OCI-LY1 (cell line): ENCODE data around the gene RRP1B.

ENCODE experiments used
- H2AFZ ChIP-seq: fragments of 200-600 bp; sonication (generic), shearing (Covaris generic); 2 replicates; pipeline ENCODE4 v1.6.0; 2014; ENCODE audit warnings: antibody characterized with exemption, mild to moderate bottlenecking, low read length
- H3F3A ChIP-seq: fragments of 200-600 bp; sonication (generic), shearing (Covaris generic); 2 replicates; pipeline ENCODE4 v1.6.0; 2014; ENCODE audit warnings: mild to moderate bottlenecking, antibody characterized with exemption, low read length, moderate library complexity; ENCODE audit not compliant: insufficient read depth
- H3K27ac ChIP-seq: fragments of 200-600 bp; sonication (generic); 2 replicates; pipeline ENCODE4 v1.5.1; 2014; ENCODE audit warnings: low read length, mixed run types, mild to moderate bottlenecking, low read depth; ENCODE audit not compliant: poor library complexity, severe bottlenecking
- H3K27me3 ChIP-seq: fragments of 200-600 bp; sonication (generic); 2 replicates; pipeline ENCODE4 v1.6.0; 2014; ENCODE audit warnings: antibody characterized with exemption, mild to moderate bottlenecking, low read length, moderate library complexity; ENCODE audit not compliant: insufficient read depth
- H3K36me3 ChIP-seq: fragments of 200-600 bp; sonication (generic); 2 replicates; pipeline ENCODE4 v1.6.1; 2014; ENCODE audit warnings: mild to moderate bottlenecking, antibody characterized with exemption, low read length, moderate library complexity, mixed read lengths; ENCODE audit not compliant: insufficient read depth
- H3K4me1 ChIP-seq: fragments of 200-600 bp; sonication (generic); 2 replicates; pipeline ENCODE4 v1.5.1; 2014; ENCODE audit warnings: mild to moderate bottlenecking, low read length, moderate library complexity; ENCODE audit not compliant: insufficient read depth, severe bottlenecking
- H3K4me2 ChIP-seq: fragments of 200-600 bp; sonication (generic), shearing (Covaris generic); 2 replicates; pipeline ENCODE4 v1.6.1; 2014; ENCODE audit warnings: low read length
- H3K4me3 ChIP-seq: fragments of 200-600 bp; sonication (generic); 2 replicates; pipeline ENCODE4 v1.5.1; 2014; ENCODE audit warnings: low read length, low read depth, mild to moderate bottlenecking, mixed read lengths; ENCODE audit not compliant: poor library complexity, severe bottlenecking
- H3K79me2 ChIP-seq: fragments of 200-600 bp; shearing (Covaris generic); 2 replicates; pipeline ENCODE4 v1.6.1; 2016; ENCODE audit warnings: mixed run types, low read length, mixed read lengths; ENCODE audit not compliant: insufficient read depth
- H3K9ac ChIP-seq: fragments of 200-600 bp; sonication (generic), shearing (Covaris generic); 2 replicates; pipeline ENCODE4 v1.6.1; 2014; ENCODE audit warnings: mild to moderate bottlenecking, low read length, mixed read lengths
- H3K9me2 ChIP-seq: fragments of 200-600 bp; sonication (generic), shearing (Covaris generic); 2 replicates; pipeline ENCODE4 v1.6.1; 2014; ENCODE audit warnings: low read depth, mild to moderate bottlenecking, low read length, mixed read lengths
- H3K9me3 ChIP-seq: fragments of 200-600 bp; shearing (Covaris generic); 2 replicates; pipeline ENCODE4 v1.6.1; 2014; ENCODE audit warnings: low read length, mixed read lengths
- H4K20me1 ChIP-seq: fragments of 200-600 bp; sonication (generic), shearing (Covaris generic); 2 replicates; pipeline ENCODE4 v1.6.0; 2016; ENCODE audit warnings: mild to moderate bottlenecking, low read length; ENCODE audit not compliant: insufficient read depth
- EZH2 ChIP-seq: fragments of 200-600 bp; sonication (generic), shearing (Covaris generic); IDR thresholded peaks from 2 replicates; pipeline ENCODE4 v1.8.0; 2017; ENCODE audit warnings: borderline replicate concordance, mixed run types, mild to moderate bottlenecking, antibody characterized with exemption, low read length, moderate library complexity, mixed read lengths
- TF ChIP-seq, protein P1 (sequence below): fragments of 200-600 bp; sonication (generic), shearing (Covaris generic); IDR thresholded peaks from 2 replicates; pipeline ENCODE4 v1.5.1; 2017; ENCODE audit warnings: mild to moderate bottlenecking, antibody characterized with exemption, low read length, moderate library complexity, mixed read lengths

The RRP1B gene

DNA sequence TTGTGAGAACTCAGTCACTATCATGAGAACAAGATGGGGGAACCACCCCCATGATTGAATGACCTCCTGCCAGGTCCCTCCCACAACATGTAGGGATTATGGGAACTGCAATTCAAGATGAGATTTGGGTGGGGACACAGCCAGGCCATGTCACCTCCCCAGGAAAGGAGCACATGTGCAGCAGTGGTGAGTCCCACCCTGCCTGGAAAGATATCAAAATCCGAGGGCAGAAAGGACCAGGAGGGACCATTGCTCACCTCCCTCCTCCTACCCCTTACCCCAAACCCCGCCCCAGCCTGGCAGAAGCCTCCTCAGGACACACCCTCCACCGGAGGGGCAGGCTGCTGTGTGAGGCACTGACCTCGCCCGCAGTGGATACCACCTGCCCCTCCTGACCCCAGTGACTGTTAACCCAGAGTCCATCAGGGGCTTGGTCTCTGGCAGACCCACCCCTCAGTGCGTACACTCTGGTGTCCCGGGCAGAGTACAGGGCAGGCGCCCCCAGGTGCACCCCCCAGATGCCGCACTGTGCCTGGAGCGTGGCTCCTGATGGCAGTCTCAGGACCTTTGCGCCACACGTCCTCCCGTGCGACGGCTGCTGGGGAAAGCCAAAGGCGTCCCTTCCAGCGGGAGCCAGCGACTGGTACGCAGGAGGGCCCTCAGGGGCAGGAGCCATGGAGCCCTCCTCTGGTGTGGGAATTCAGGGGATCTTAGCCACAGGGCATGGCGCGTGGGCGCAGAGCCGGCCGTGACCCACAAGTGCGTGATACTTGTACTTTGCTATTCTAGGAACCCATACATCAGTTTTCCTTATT lies 80.5 kb downstream of the RRP1B start:
- no peaks in the 10 kb centered on the region for H3F3A ChIP-seq
- H3K9me2 ChIP-seq, result no peaks in the 10 kb centered on the region
- H3K27me3 ChIP-seq, result no peaks in the 10 kb centered on the region
- no peak overlapping the region for H3K4me3 ChIP-seq
- no peaks in the 10 kb centered on the region for H3K9me3 ChIP-seq
- no peak for TF ChIP-seq EZH2
- TF ChIP-seq, protein P1, sequence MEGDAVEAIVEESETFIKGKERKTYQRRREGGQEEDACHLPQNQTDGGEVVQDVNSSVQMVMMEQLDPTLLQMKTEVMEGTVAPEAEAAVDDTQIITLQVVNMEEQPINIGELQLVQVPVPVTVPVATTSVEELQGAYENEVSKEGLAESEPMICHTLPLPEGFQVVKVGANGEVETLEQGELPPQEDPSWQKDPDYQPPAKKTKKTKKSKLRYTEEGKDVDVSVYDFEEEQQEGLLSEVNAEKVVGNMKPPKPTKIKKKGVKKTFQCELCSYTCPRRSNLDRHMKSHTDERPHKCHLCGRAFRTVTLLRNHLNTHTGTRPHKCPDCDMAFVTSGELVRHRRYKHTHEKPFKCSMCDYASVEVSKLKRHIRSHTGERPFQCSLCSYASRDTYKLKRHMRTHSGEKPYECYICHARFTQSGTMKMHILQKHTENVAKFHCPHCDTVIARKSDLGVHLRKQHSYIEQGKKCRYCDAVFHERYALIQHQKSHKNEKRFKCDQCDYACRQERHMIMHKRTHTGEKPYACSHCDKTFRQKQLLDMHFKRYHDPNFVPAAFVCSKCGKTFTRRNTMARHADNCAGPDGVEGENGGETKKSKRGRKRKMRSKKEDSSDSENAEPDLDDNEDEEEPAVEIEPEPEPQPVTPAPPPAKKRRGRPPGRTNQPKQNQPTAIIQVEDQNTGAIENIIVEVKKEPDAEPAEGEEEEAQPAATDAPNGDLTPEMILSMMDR, result no peak
- peaks cover 22% of the 10 kb centered on the region for H3K36me3 ChIP-seq
- no peak overlapping the region for H3K4me2 ChIP-seq
- no peaks in the 10 kb centered on the region for H3K79me2 ChIP-seq
- no peak overlapping the region for H3K27ac ChIP-seq
- no peak overlapping the region for H3K9ac ChIP-seq
- H2AFZ ChIP-seq, result no peak overlapping the region
- H3K4me1 ChIP-seq, result no peaks in the 10 kb centered on the region
- H4K20me1 ChIP-seq, result no peaks in the 10 kb centered on the region

DNA sequence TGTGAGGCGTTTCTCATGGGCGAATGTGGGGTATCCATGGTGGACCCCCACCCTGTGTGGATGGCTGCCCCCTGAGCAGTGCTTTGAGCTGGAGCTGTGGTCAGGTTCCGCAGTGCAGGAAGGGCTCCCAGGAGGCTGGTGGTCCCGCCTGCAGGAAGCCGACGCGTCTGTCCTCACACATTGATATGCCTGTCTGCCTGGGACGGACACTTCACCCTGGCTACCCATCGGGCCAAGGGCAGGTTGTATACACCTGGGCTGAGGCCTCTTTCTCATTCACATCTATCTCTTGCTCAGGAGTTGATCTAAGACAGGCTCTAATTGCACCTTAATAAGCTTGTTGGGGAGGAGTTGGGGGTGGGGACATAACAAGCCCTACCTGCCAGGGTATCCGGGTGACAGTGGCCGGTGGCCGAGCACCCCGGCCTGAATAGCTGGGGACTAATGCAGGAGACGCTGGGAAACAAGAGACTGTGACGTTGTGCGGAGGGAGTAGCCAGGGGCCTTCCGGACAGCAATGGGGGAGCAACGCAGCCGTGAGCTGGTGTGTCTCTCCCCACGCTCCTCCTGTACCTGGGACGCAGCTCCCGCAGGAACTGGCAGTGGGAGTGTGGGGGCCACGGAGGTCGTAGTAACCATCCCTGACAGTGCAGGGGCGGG lies 81.3 kb downstream of the RRP1B start:
- H3K4me3 ChIP-seq, result no peak overlapping the region
- no peak overlapping the region for H3K4me2 ChIP-seq
- H3K4me1 ChIP-seq, result no peaks in the 10 kb centered on the region
- no peaks in the 10 kb centered on the region for H3K79me2 ChIP-seq
- H4K20me1 ChIP-seq, result no peaks in the 10 kb centered on the region
- no peaks in the 10 kb centered on the region for H3K9me2 ChIP-seq
- no peak overlapping the region for H3K27ac ChIP-seq
- H3F3A ChIP-seq, result no peaks in the 10 kb centered on the region
- TF ChIP-seq, protein P1, result no peak
- no peak for TF ChIP-seq EZH2
- no peak overlapping the region for H2AFZ ChIP-seq
- peaks cover 24% of the 10 kb centered on the region for H3K36me3 ChIP-seq
- no peak overlapping the region for H3K9ac ChIP-seq
- H3K9me3 ChIP-seq, result no peaks in the 10 kb centered on the region
- H3K27me3 ChIP-seq, result no peaks in the 10 kb centered on the region

DNA sequence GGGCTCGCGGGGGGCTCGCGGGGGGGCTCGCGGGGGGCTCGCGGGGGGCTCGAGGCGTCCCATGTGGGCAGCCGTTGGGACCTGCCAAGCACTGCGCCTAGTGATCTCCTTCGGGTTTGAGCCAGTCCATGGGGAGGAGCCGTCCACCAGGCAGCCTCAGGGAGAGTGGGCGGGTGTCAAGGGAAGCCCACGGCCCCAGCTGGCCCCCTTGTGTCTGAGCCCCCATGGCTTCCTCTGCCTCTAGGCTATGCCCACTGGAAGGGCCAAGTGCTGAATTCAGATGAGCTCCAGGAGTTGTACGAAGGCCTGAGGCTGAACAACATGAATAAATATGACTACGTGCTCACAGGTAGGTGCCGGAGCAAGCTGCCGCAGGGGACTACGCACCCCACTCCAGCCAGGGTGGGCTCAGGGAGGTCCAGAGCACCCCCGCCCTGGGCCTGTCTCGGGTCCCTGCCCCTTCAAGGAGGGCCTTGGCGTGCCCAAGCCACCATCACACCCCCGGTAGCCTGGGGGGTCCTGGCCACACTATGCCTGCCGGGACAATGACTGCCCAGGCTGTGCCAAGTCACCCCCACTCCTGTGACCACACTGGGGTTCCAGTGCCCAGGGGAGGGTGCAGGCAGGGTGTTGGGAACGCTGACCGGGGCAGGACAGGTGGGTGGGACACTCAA lies 82.2 kb downstream of the RRP1B start:
- no peak overlapping the region for H3K4me3 ChIP-seq
- H3K36me3 ChIP-seq, result peaks cover 19% of the 10 kb centered on the region; the same call in 1 of the 2 replicates
- H3K9me3 ChIP-seq, result no peaks in the 10 kb centered on the region
- no peaks in the 10 kb centered on the region for H3F3A ChIP-seq
- H3K27ac ChIP-seq, result no peak overlapping the region
- H3K4me2 ChIP-seq, result no peak overlapping the region
- no peaks in the 10 kb centered on the region for H3K79me2 ChIP-seq
- no peak for TF ChIP-seq EZH2
- H3K4me1 ChIP-seq, result no peaks in the 10 kb centered on the region
- H3K9me2 ChIP-seq, result no peaks in the 10 kb centered on the region
- no peaks in the 10 kb centered on the region for H4K20me1 ChIP-seq
- H2AFZ ChIP-seq, result no peak overlapping the region
- H3K9ac ChIP-seq, result no peak overlapping the region
- no peaks in the 10 kb centered on the region for H3K27me3 ChIP-seq
